HuH-7.5 (cell line): Measurements from ENCODE around the gene CAPN11.

Source experiments
- DNase-seq: peaks from one replicate; pipeline ENCODE4 v3.0.0; 2011; ENCODE audit warnings: low spot score

CAPN11 gene

GRCh38 chr6:44158770-44159228, at the start of gene CAPN11:
Gene CAPN11, plus strand, starts transcription at chr6:44158820. Its CDS starts 29 bp downstream, at chr6:44158849.
- DNase-seq: no peak

GRCh38 chr6:44109212-44109611, 49.4 kb upstream of the CAPN11 start:
- no peak for DNase-seq

DNA sequence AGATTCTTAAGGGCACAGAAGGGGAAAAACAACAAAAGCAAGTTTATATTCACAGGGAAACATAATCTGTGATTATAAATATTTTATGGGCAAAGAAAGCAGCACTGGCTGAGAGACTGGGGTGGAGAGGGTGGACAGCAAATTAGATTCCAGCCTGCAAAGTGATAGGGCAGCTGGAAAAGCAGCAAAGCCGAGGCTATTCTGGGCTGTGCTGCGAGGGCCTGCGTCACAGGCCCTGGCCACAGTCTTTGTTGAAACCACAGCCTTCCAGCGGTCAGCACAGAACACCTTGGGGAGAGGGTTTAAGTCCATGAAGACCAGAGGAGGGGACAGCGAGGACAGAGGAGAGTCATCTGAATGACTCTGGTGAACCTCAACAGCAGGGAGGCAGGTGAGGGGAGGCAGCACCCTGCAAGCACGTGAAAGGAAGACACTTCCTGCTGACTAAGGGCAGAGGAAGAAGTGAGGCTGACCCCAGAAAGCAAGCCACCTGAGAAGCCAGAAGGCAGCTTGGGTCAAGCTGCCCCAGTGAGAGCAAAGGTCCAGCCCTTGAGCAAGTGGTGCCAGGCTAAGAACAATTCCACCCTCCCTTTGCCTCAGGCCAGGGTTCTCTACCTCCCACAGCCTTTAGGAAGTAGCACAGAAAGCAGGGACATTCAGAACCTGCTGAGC, 48.5 kb upstream of the CAPN11 start:
- no peak for DNase-seq

DNA sequence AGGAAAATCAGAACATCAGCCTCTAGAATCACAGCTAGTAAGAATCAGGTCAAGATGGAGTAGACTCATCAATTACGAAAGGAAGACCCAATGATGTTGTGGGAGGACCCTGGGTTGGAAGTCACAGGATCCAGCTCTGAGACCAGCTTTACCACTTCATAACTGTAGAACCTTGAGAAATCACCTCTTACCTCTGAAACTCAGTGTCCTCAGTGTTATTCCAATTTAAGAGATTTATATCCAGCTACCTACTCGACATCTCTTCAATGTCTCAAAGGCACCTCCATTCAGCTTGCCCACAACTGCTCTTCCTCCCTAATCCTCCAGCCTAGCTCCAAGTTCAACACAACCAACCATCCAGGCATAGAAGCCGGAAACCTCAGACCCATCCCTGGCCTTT, 47.7 kb upstream of the CAPN11 start:
- DNase-seq: no peak

DNA sequence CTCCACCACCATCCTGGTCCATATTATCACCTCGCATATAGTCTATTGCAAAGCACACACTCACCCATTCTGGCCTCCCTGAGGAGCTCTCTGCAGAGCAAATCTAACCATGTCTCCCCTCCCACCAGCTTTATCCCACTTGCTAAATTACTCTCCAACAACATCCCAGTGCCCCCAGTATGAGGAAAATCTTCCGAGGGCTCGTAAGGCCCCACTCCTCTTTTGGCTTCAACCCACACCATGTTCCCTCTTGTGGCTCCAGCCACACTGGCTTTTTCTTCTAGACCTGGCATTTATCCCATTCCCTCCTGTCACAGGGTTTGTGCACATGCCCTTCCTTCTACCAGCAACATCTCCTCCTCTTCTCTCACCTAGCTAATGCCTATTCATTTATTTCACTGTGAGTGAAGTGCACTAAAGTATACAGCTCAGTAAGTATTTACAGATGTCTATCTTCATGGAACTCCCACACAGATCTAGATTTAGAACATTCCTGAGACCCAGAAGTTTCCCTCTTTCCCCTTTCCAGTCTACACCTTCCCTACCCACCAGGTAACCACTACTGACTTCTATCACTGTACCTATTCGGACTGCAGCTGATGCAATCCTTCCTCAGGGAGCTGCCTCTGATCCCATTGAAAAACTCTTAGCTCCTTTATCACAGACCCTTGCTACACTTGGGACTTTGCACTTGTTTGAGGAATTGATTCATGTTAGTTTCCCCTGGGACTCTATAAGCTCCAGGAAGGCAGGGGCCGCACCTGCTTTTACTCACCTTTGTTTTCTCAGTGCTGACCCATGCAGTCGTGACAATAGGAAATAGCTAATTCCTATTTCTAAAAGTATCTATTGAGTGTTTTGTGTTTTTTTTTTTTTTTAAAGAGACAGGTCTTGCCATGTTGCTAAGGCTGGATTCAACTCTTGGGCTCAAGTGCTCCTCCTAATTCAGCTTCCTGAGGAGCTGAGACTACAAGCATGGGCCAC, 46.9 kb upstream of the CAPN11 start:
- no peak for DNase-seq

- no peak for DNase-seq
Observed at GRCh38 chr6:44113414-44113813, 45.2 kb upstream of the CAPN11 start.

DNA sequence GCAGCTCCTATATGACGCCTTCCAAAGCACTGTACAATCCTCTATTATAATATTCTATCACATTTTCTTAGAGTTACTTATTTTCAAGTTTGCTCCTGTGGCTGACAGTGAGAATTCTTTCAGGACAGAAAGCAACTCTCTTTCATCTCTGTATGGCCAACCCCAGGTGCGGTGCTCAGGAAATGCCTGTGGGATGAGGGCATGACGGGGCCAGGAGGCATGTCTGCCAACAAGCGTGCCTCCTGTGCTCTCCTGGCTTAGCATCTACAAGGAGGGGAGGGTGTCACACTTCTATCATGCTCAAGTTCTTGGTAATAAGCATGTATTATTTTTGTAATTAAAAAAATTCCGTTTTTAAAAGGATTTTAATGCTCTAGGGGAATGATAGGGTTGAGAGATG, 42.8 kb upstream of the CAPN11 start:
- no peak for DNase-seq

GRCh38 chr6:44116641-44117382, 41.8 kb upstream of the CAPN11 start:
- DNase-seq: no peak

GRCh38 chr6:44117397-44118128, 41.1 kb upstream of the CAPN11 start:
- DNase-seq: no peak

GRCh38 chr6:44119704-44120262, 38.8 kb upstream of the CAPN11 start:
- DNase-seq: no peak

DNA sequence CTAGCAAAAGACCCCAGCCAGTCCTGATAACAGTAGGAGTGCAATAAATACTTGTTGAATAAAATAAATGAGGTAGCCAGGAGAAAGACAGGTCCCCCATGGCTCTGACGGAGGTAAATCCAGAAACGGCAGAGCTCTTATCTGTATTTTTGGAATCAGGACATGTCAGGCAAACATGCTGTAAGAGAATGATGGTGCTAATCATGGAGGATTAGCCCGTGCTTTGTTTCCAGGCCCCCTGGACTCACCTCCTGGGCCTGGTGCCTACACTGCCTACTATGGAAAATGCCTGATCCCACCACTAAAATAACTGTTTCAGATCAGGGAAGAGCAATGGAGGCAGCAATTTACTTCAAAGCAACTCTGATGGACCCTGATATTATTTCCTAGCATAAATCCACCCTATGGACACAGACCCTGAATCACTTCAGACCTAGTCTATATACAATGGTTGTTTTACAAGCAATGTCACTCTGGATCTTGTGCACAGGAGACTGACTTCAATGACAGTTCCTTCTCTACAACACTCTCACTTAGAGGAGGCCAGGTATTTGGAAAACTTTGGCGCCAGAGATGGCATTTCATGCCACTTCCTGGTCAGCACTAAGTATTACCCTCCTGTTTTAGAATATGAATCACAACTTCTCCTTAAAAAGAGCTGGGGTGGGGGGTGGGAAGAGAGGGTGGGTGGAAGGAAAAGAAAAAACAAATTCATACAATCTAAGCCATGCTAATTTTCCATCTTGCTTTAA, 37.8 kb upstream of the CAPN11 start:
- no peak for DNase-seq

DNA sequence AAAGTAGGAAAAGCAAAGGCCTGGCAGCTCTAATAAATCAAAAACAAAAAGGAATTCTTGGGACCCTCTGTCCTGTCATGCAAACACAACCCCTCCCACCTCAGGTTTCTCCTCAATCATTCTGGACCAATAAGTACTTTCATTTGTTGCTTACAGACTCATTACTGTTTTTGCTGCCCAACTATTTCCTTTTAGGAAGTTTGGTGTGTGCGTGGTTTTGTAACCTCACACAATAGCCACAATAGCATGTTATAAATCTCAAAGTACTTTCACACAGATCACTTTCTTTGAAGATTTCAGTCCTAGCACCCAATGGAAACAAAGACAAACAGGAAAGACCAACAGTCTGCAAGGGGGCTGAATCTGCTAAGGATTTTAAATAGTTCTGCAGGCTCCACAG, 35.8 kb upstream of the CAPN11 start:
- no peak for DNase-seq

DNA sequence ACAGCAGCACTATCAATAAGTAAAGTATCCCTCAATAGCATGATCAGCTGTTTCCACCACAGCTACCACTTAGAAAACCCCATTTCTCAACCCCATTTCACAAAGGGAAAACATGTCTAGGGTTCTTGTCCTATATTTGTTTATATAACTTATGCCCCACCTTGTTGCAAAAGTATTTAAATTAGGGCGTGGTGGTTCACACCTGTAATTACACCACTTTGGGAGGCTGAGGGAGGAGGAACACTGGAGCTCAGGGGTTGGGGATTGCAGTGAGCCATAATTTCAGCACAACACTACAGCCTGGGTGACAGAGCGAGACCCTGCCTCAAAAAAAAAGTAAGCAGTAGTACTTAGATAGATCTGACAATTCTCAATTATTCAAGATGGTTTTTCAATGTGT, 35.1 kb upstream of the CAPN11 start:
- no peak for DNase-seq

DNA sequence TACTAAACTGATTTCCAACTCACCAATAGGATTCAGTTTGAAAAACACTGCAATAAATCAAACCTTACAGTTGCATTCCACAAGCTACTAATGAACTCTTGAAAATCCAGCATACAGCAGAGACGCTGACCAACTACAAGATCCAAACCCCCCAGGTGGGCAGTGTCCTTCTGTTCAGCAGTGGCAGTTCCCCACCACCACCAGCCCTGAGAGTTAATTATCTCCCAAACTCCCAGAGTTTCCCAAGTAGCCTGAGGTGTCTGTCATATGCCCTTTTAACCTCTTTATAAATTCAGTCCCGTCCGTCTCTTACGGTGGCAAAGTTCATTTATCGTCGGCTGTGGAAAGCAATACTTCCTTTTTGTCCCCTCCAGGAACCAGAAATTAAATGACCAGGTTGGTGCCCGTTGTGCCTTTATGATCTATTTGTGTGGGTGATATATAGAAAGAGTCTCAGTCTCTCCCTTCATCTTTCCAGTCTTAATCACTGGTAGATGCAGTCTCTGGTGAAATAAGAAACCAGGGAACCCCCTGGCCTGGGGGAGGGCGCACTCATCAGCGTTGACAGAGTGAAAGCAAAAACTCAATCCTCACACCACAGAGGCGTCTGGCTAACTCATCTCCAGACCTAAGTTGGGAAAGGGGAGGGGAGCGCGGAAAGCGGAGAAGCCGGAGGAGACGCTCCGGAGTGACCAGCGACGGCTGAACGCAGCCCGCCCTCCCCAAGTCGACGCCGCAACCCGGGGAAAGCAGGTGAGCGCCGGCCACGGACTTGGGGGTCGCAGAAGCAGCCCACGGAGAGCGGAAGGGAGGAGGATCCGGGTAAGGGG, 32.1 kb upstream of the CAPN11 start:
- DNase-seq: peak; percentile 54

GRCh38 chr6:44127186-44128019, 31.2 kb upstream of the CAPN11 start, which contains the start of the genes MRPL14 and TMEM63B:
Gene MRPL14, minus strand, starts transcription at chr6:44127452. Its CDS starts 10,841 bp downstream, at chr6:44116611.
Gene TMEM63B, plus strand, starts transcription at chr6:44127554. Its CDS starts 7,031 bp downstream, at chr6:44134585.
- DNase-seq: peak; percentile 91

GRCh38 chr6:44128020-44128917, 30.4 kb upstream of the CAPN11 start:
- DNase-seq: peak; percentile 44

GRCh38 chr6:44129841-44130322, 28.7 kb upstream of the CAPN11 start:
- no peak for DNase-seq
